K562 (cell line): ENCODE results near the gene ATAD3B. TPM values are rescaled to one million over a fixed set of nuclear protein-coding genes. Genes with fewer than 3 reads are reported as not detected.
A peak's percentile ranks its signal among the peaks of the same experiment; 100 is the strongest.

Source experiments
- CEBPZ ChIP-seq: fragments of 150-350 bp; IDR thresholded peaks from 2 replicates; pipeline ENCODE4 v1.6.1; 2014; ENCODE audit warnings: low read depth, mild to moderate bottlenecking, low read length, borderline replicate concordance
- CREB5 ChIP-seq: fragments of 250-450 bp; sonication (Bioruptor Pico); IDR thresholded peaks from 2 replicates; pipeline ENCODE4 v1.5.0; 2020; ENCODE audit warnings: mild to moderate bottlenecking
- CREM ChIP-seq: IDR thresholded peaks from 2 replicates; pipeline ENCODE4 v1.6.1; 2014; ENCODE audit warnings: antibody characterized with exemption, low read depth
- EP300 ChIP-seq: IDR thresholded peaks from 2 replicates; pipeline ENCODE4 v1.6.1; 2012; ENCODE audit warnings: low read length, improper control_type of control experiment
- FOXO4 ChIP-seq: fragments of 450-650 bp; formaldehyde crosslinking; IDR thresholded peaks from 2 replicates; pipeline ENCODE4 v1.4.0; 2020; ENCODE audit warnings: mild to moderate bottlenecking, moderate library complexity
- HDAC1 ChIP-seq, 2 experiments: fragments of 450-650 bp; IDR thresholded peaks; 2 replicates each; pipeline ENCODE4 v1.6.1; 2016 to 2017; ENCODE audit warnings: inconsistent platforms in 1 of 2, mild to moderate bottlenecking in 1 of 2, moderate library complexity in 1 of 2
- HMGN3 ChIP-seq: IDR thresholded peaks from 2 replicates; pipeline ENCODE4 v1.6.1; 2011; ENCODE audit warnings: borderline replicate concordance, low read depth, mild to moderate bottlenecking, mixed read lengths, low read length; ENCODE audit not compliant: insufficient read length; ENCODE audit errors: extremely low read depth
- MEF2A ChIP-seq: IDR thresholded peaks from 2 replicates; pipeline ENCODE4 v1.6.1; 2011; ENCODE audit warnings: low read depth, mild to moderate bottlenecking, low read length, moderate library complexity; ENCODE audit not compliant: control insufficient read depth
- MNT ChIP-seq, 2 experiments: fragments of 450-650 bp; conservative IDR thresholded peaks; 2 replicates each; pipeline ENCODE4 v1.6.1; 2017; ENCODE audit warnings: mild to moderate bottlenecking in 2 of 2, moderate library complexity in 2 of 2
- PHB ChIP-seq: fragments of 250-450 bp; sonication (Bioruptor Pico); IDR thresholded peaks from 2 replicates; pipeline ENCODE4 v1.5.0; 2021
- SREBF2 ChIP-seq: sonication (generic); formaldehyde crosslinking; IDR thresholded peaks from 2 replicates; pipeline ENCODE4 v1.4.0; 2020; ENCODE audit warnings: mild to moderate bottlenecking, missing genetic modification reagents
- TAF1 ChIP-seq: IDR thresholded peaks from 2 replicates; pipeline ENCODE4 v1.6.1; 2011; ENCODE audit warnings: mild to moderate bottlenecking, low read length, moderate library complexity; ENCODE audit not compliant: insufficient read depth, control insufficient read depth, severe bottlenecking; ENCODE audit errors: extremely low read depth
- TAF7 ChIP-seq: fragments of 450-650 bp; IDR thresholded peaks from 2 replicates; pipeline ENCODE4 v1.6.1; 2016; ENCODE audit warnings: missing genetic modification characterization, missing compliant biosample characterization
- ZBED1 ChIP-seq: IDR thresholded peaks from 2 replicates; pipeline ENCODE4 v1.6.1; 2014
- ZNF398 ChIP-seq: fragments of 250-450 bp; sonication (Bioruptor Pico); IDR thresholded peaks from 2 replicates; pipeline ENCODE4 v1.8.0; 2021; ENCODE audit warnings: moderate library complexity, mild to moderate bottlenecking, inconsistent platforms
- polyA plus RNA-seq, 8 experiments: library from polyadenylated mRNA; depleted of rRNA in 4 of 8; stranded (reverse) in 5 of 8; unstranded in 3 of 8; fragments of >200 nt; fragmentation: Nextera tagmentation in 2 of 8; fragmentation: Illumina TruSeq in 1 of 8; extraction: Ambion mirVana in 2 of 8; extraction: Trizol in 1 of 8; gene quantifications; 2 replicates each; pipeline versions ENCODE4 v1.2.1 to v1.2.3, GENCODE V29; 2011 to 2014; ENCODE audit warnings: inconsistent platforms in 1 of 8, missing spikeins in 1 of 8
- total RNA-seq, 7 experiments: library from RNA; depleted of rRNA in 6 of 7; stranded (reverse); fragments of >200 nt in 6 of 7; fragmentation: Illumina TruSeq in 2 of 7; extraction: Trizol in 2 of 7; gene quantifications; 2 replicates each; pipeline versions ENCODE4 v1.2.1 to v1.2.3, GENCODE V29; 2011 to 2021; ENCODE audit warnings: low replicate concordance in 1 of 7

Gene ATAD3B
- total and polyA plus RNA-seq, 9 of the 15 experiments (the other 6 are each of a cell fraction or from before 2014, with no cell fraction given): 0.07 to 113 (median 27.7) TPM

GRCh38 chr1:1432951-1433803 lies 38.4 kb upstream of the ATAD3B start (continued):
- TF ChIP-seq CEBPZ (no peak), EP300 (peak; percentile 59; the same call in 1 of the 2 replicates), FOXO4 (CRISPR knock-in tag) (0 out of 2 replicates have a peak, but pooled peaks have one; percentile 54), TAF1 (no peak), ZBED1 (no peak), TAF7 (tag) (no peak), MNT (conservative IDR thresholded peaks at IDR 0.05) (peak in 1 of 2 experiments; percentile 74; a peak in 2 of 4 replicates), ZNF398 (no peak), HMGN3 (peak; percentile 90), SREBF2 (CRISPR knock-in tag) (no peak), CREB5 (CRISPR knock-in tag) (no peak), HDAC1 (IDR thresholded peaks at IDR 0.05) (peak in 1 of 2 experiments; percentile 76; a peak in 2 of 4 replicates), MEF2A (no peak), CREM (peak; percentile 40; the same call in 1 of the 2 replicates), PHB (CRISPR knock-in tag) (peak; percentile 60)
